Endothelial cell of umbilical vein (primary cell): ENCODE results near the gene PEMT. TPM values are rescaled to one million over a fixed set of nuclear protein-coding genes. Genes with fewer than 3 reads are reported as not detected.

Experiments
- BruUV-seq: library from RNA; stranded (reverse); fragments of 400-500 nt; replicated peaks from 2 replicates; lab custom pipeline; 2021; lab: Mats Ljungman, UMichigan
- CTCF ChIA-PET: fragments of 300-600, 350-600 bp; sonication (Branson Sonifier 250); formaldehyde crosslinking; loops from one replicate; lab custom pipeline; 2021; ENCODE audit warnings: antibody characterized with exemption, inconsistent platforms; lab: Charles Lee
- POLR2A ChIA-PET: fragments of 300-600, 350-600 bp; sonication (Branson Sonifier 250); formaldehyde crosslinking; loops from one replicate; lab custom pipeline; 2021; ENCODE audit warnings: antibody characterized with exemption, inconsistent platforms; lab: Charles Lee
- DNase-seq: peaks from one replicate; pipeline ENCODE4 v3.0.0-alpha.2; 2011; ENCODE audit warnings: low read depth, low spot score
- FAIRE-seq: peaks from 2 replicates; lab custom pipeline; 2011; peaks lifted over from hg19 to GRCh38; lab: Jason Lieb, UNC
- H2AFZ ChIP-seq: 2 replicates; pipeline ENCODE4 v1.6.0; 2012; ENCODE audit warnings: low read depth, low read length, control low read depth, inconsistent platforms
- H3K27ac ChIP-seq: 2 replicates; pipeline ENCODE4 v1.5.1; 2011; ENCODE audit warnings: low read depth, mild to moderate bottlenecking, control low read depth, low read length, moderate library complexity; ENCODE audit not compliant: insufficient read depth
- H3K27me3 ChIP-seq, 2 experiments: 2 replicates each; pipeline versions ENCODE4 v1.6.0 to v1.6.1; 2011; ENCODE audit warnings: low read length in 2 of 2, mixed read lengths in 1 of 2; ENCODE audit not compliant: control insufficient read depth in 2 of 2, insufficient read depth in 2 of 2
- H3K36me3 ChIP-seq, 2 experiments: 2 replicates in 1 of 2; 3 replicates in 1 of 2; pipeline ENCODE4 v1.5.1; 2011; ENCODE audit warnings: low read length in 2 of 2, mild to moderate bottlenecking in 1 of 2, moderate library complexity in 1 of 2; ENCODE audit not compliant: control insufficient read depth in 2 of 2, insufficient read depth in 2 of 2; ENCODE audit errors: extremely low read depth in 1 of 2
- H3K4me1 ChIP-seq: 3 replicates; pipeline ENCODE4 v1.5.1; 2011; ENCODE audit warnings: mild to moderate bottlenecking, low read length; ENCODE audit not compliant: control insufficient read depth, insufficient read depth; ENCODE audit errors: extremely low read depth
- H3K4me2 ChIP-seq: 2 replicates; pipeline ENCODE4 v1.6.1; 2011; ENCODE audit warnings: low read length, control low read depth, mixed read lengths; ENCODE audit not compliant: insufficient read depth
- H3K4me3 ChIP-seq, 3 experiments: fragments of 200-600 bp in 1 of 3; sonication (generic), shearing (Covaris generic) in 1 of 3; replicated peaks in 1 of 3; 2 replicates each; pipeline ENCODE4 v1.5.1; 2011 to 2016; ENCODE audit warnings: control low read depth in 3 of 3, low read length in 3 of 3, mild to moderate bottlenecking in 2 of 3, inconsistent platforms in 1 of 3, low read depth in 1 of 3, moderate library complexity in 1 of 3; ENCODE audit not compliant: insufficient read depth in 1 of 3
- H3K79me2 ChIP-seq: 2 replicates; pipeline ENCODE4 v1.6.0; 2012; ENCODE audit warnings: low read length, inconsistent platforms; ENCODE audit not compliant: control insufficient read depth, insufficient read depth
- H3K9ac ChIP-seq: replicated peaks from 2 replicates; pipeline ENCODE3; 2011; ENCODE audit warnings: low read length, control low read depth; ENCODE audit not compliant: insufficient read depth; ENCODE audit errors: extremely low read depth
- H3K9me1 ChIP-seq: replicated peaks from 3 replicates; pipeline ENCODE4 v1.6.0; 2011; ENCODE audit warnings: mild to moderate bottlenecking, low read length; ENCODE audit not compliant: control insufficient read depth, insufficient read depth; ENCODE audit errors: extremely low read depth
- H3K9me3 ChIP-seq: replicated peaks from 2 replicates; pipeline ENCODE4 v1.5.1; 2012; ENCODE audit warnings: low read length, inconsistent platforms; ENCODE audit not compliant: control insufficient read depth, insufficient read depth
- H4K20me1 ChIP-seq: replicated peaks from 2 replicates; pipeline ENCODE3; 2011; ENCODE audit warnings: mild to moderate bottlenecking, low read length; ENCODE audit not compliant: control insufficient read depth, insufficient read depth; ENCODE audit errors: extremely low read depth
- EZH2 ChIP-seq: IDR thresholded peaks from 2 replicates; pipeline ENCODE4 v1.6.1; 2012; ENCODE audit warnings: borderline replicate concordance, low read depth, mild to moderate bottlenecking, moderate library complexity, low read length, inconsistent platforms; ENCODE audit not compliant: severe bottlenecking
- FOS ChIP-seq: IDR thresholded peaks from 2 replicates; pipeline ENCODE4 v1.6.1; 2011; ENCODE audit warnings: mild to moderate bottlenecking, low read length, moderate library complexity, borderline replicate concordance; ENCODE audit not compliant: insufficient read depth
- JUN ChIP-seq: IDR thresholded peaks from 2 replicates; pipeline ENCODE4 v1.6.1; 2011; ENCODE audit warnings: borderline replicate concordance, low read depth; ENCODE audit not compliant: insufficient read length, insufficient read depth
- MYC ChIP-seq: IDR thresholded peaks from one replicate; pipeline ENCODE4 v1.6.1; 2011; ENCODE audit warnings: mild to moderate bottlenecking, low read depth, low read length
- POLR2A ChIP-seq: IDR thresholded peaks from 2 replicates; pipeline ENCODE4 v1.6.1; 2012; ENCODE audit warnings: low read depth, mild to moderate bottlenecking, control low read depth, low read length
- POLR2AphosphoS5 ChIP-seq: IDR thresholded peaks from 2 replicates; pipeline ENCODE4 v1.6.1; 2012; ENCODE audit warnings: low read depth, mild to moderate bottlenecking, control low read depth, low read length, moderate library complexity; ENCODE audit not compliant: insufficient read depth
- dilution Hi-C: fragments of 300-500 bp; cut with MboI; formaldehyde crosslinking; loops from one replicate; pipeline ENCODE4 v1.15.0; 2019; ENCODE audit warnings: low sequenced_read_pairs; ENCODE audit not compliant: extremely low pct_ligation_motif_present
- intact Hi-C: fragments of 100-400 bp; cut with micrococcal nuclease; formaldehyde crosslinking; loops from one replicate; pipeline ENCODE4 v1.10.0; 2022
- polyA plus RNA-seq, 4 experiments: library from polyadenylated mRNA; depleted of rRNA in 3 of 4; stranded (reverse) in 3 of 4; unstranded in 1 of 4; fragments of >200 nt; gene quantifications; 2 replicates each; pipeline versions ENCODE4 v1.2.1 to v1.2.3, GENCODE V29; 2011 to 2012; ENCODE audit warnings: missing spikeins in 1 of 4
- total RNA-seq: library from RNA; stranded (reverse); gene quantifications from 2 replicates; pipeline ENCODE4 v1.2.3, GENCODE V29; 2021
- TF ChIP-seq, protein P1 (sequence below): IDR thresholded peaks from 2 replicates; pipeline ENCODE4 v1.6.1; 2011; ENCODE audit not compliant: insufficient read depth, insufficient read length
- TF ChIP-seq, protein P2 (sequence below), 2 donors: IDR thresholded peaks; 1 replicate in 1 of 2; 2 replicates in 1 of 2; pipeline ENCODE4 v1.5.1; 2011; ENCODE audit warnings: low read length in 2 of 2, mild to moderate bottlenecking in 2 of 2, moderate library complexity in 2 of 2, control low read depth in 1 of 2, inconsistent platforms in 1 of 2, low read depth in 1 of 2; ENCODE audit not compliant: insufficient read depth in 1 of 2; ENCODE audit errors: extremely low read depth in 1 of 2

Gene PEMT
- total and polyA plus RNA-seq, 2 donors (not counting 3 experiments of a cell fraction or from before 2014, with no cell fraction given): 35.1 to 58.4 TPM

DNA sequence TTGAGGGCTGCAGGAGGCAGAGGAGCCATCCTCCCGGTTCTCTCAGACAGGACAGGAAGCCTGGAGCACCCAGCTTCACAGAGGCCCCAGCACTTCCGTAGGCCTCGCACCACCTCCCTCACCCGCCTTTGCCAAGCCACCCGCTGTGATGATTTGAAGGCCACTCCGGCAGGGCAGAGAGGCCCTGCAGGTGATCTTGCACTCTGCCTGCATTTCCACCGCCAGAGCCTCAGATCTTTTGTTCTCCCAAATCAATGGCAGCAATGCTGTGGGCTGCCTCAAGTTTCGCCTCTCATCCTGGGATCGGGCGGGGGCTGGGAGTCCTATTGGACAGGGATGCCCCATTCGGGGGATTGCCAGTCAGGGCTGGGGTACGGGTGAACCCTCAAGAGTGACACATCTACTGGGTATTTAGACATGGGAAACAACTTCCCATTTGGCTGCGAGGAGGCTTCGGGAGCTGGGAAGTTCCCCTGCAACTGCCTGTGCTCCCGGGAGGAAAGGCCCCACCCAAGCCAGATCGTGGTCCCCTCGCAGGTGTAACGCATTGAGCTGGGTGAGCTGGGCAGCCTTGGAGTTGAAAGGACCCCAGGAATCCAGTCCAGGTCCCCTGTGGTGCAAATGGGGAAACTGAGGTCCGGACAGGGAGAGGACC, 34.8 kb upstream of the PEMT start:
- peaks cover 0 to 4% of the 10 kb centered on the region in 2 experiments for H3K27me3 ChIP-seq
- no peak for FAIRE-seq
- TF ChIP-seq, protein P1, sequence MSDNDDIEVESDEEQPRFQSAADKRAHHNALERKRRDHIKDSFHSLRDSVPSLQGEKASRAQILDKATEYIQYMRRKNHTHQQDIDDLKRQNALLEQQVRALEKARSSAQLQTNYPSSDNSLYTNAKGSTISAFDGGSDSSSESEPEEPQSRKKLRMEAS: no peak
- TF ChIP-seq, protein P2, sequence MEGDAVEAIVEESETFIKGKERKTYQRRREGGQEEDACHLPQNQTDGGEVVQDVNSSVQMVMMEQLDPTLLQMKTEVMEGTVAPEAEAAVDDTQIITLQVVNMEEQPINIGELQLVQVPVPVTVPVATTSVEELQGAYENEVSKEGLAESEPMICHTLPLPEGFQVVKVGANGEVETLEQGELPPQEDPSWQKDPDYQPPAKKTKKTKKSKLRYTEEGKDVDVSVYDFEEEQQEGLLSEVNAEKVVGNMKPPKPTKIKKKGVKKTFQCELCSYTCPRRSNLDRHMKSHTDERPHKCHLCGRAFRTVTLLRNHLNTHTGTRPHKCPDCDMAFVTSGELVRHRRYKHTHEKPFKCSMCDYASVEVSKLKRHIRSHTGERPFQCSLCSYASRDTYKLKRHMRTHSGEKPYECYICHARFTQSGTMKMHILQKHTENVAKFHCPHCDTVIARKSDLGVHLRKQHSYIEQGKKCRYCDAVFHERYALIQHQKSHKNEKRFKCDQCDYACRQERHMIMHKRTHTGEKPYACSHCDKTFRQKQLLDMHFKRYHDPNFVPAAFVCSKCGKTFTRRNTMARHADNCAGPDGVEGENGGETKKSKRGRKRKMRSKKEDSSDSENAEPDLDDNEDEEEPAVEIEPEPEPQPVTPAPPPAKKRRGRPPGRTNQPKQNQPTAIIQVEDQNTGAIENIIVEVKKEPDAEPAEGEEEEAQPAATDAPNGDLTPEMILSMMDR (IDR thresholded peaks at IDR 0.05; ENCODE audit: extremely low read depth in 1 of 2, insufficient read depth in 1 of 2, low read depth in 1 of 2, low read length in 2 of 2): no peak
- no peak for TF ChIP-seq MYC
- TF ChIP-seq EZH2: no peak
- no peak for TF ChIP-seq POLR2A
- TF ChIP-seq FOS: no peak
- TF ChIP-seq JUN: no peak
- TF ChIP-seq POLR2AphosphoS5: no peak
- ChIA-PET POLR2A (no interaction called here), CTCF (interaction anchor here (0.8 to 1.9 kb wide), 3 partner anchors 13 to 15 kb away, joined by 3 to 9 read pairs (median 6); no protein-coding TSS in a partner anchor)
- DNase-seq: no peak
- no peak overlapping the region for H3K4me2 ChIP-seq
- H3K4me3 ChIP-seq: no peak overlapping the region
- H3K9ac ChIP-seq: no peak overlapping the region
- dilution Hi-C loops (no loop called here), intact Hi-C loops (no loop called here)
- no peaks in the 10 kb centered on the region for H3K9me3 ChIP-seq
- no peaks in the 10 kb centered on the region for H3K36me3 ChIP-seq
- BruUV-seq: no TSS peak
- no peaks in the 10 kb centered on the region for H3K79me2 ChIP-seq
- H4K20me1 ChIP-seq: no peaks in the 10 kb centered on the region
- H3K4me1 ChIP-seq: no peaks in the 10 kb centered on the region
- H3K27ac ChIP-seq: no peak overlapping the region
- no peak overlapping the region for H2AFZ ChIP-seq
- no peaks in the 10 kb centered on the region for H3K9me1 ChIP-seq
